Activated CD4-positive, alpha-beta T cell treated with anti-CD3 and anti-CD28 coated beads, Interleukin-2, amount 10 ng/mL, durations not matched to agents 7 days and 5 days (primary cell): ENCODE measurements around the gene RPL27. TPM values are rescaled to one million over a fixed set of nuclear protein-coding genes. Genes with fewer than 3 reads are reported as not detected.
A peak's percentile ranks its signal among the peaks of the same experiment; 100 is the strongest.
"Not testable (repeated sequence)": the region's sequence is repeated elsewhere in the genome, so short reads cannot be mapped to it uniquely, and the experiment has no call there.

Experiments used
- CTCF ChIA-PET: fragments of 350-600 bp; sonication (Branson Sonifier 250); formaldehyde crosslinking; loops from one replicate; lab custom pipeline; 2021; ENCODE audit warnings: antibody characterized with exemption; lab: Charles Lee
- POLR2A ChIA-PET: fragments of 350-600 bp; sonication (Branson Sonifier 250); formaldehyde crosslinking; loops from one replicate; lab custom pipeline; 2021; ENCODE audit warnings: antibody characterized with exemption; lab: Charles Lee
- DNase-seq: peaks from one replicate; pipeline ENCODE4 v3.0.0-alpha.2; 2020
- H3K27ac Mint-ChIP-seq: one replicate; pipeline ENCODE4 v1.8.0; 2021; ENCODE audit warnings: mild to moderate bottlenecking, moderate library complexity, mixed read lengths
- H3K27me3 Mint-ChIP-seq: one replicate; pipeline ENCODE4 v1.8.0; 2021; ENCODE audit warnings: mixed read lengths
- H3K36me3 Mint-ChIP-seq: one replicate; pipeline ENCODE4 v1.8.0; 2021; ENCODE audit warnings: low read depth, mixed read lengths
- H3K4me1 Mint-ChIP-seq: one replicate; pipeline ENCODE4 v1.8.0; 2021; ENCODE audit warnings: mixed read lengths
- H3K4me3 Mint-ChIP-seq: one replicate; pipeline ENCODE4 v1.8.0; 2021; ENCODE audit warnings: mild to moderate bottlenecking, moderate library complexity, mixed read lengths
- H3K9me3 Mint-ChIP-seq: one replicate; pipeline ENCODE4 v1.8.0; 2021; ENCODE audit warnings: mixed read lengths
- total RNA-seq, 2 experiments: library from RNA; stranded (reverse); gene quantifications; one replicate each; pipeline ENCODE4 v1.2.3, GENCODE V29; 2021

The RPL27 gene
- 1,000 to 10,000 TPM; 1,014 to 1,124 TPM for total RNA-seq

- POLR2A ChIA-PET = interaction anchor here (0.9 to 1.4 kb wide), 6 partner anchors 9 to 317 kb away, joined by 3 to 6 read pairs (median 3); partner anchors contain the start of gene IFI35
- H3K27me3 Mint-ChIP-seq = no peaks in the 10 kb centered on the region
- H3K4me3 Mint-ChIP-seq = peak within 1 kb of the TSS; percentile 89
- H3K9me3 Mint-ChIP-seq = no peaks in the 10 kb centered on the region
- peaks cover 35% of the 10 kb centered on the region for H3K4me1 Mint-ChIP-seq
- peaks cover 38% of the 10 kb centered on the region for H3K36me3 Mint-ChIP-seq
- CTCF ChIA-PET = interaction anchor here (0.6 to 2.4 kb wide), 20 partner anchors 9 to 289 kb away, joined by 3 to 19 read pairs (median 4); partner anchors contain the start of genes AOC2, BECN1, IFI35 and PTGES3L
- H3K27ac Mint-ChIP-seq = peak within 1 kb of the TSS; percentile 99
- DNase-seq = peak; percentile 99
These were observed at the start of gene RPL27 for GRCh38 chr17:42997984-42998938. RPL27 (plus strand) TSS chr17:42998419; CDS start chr17:42998751, 332 bp downstream.

GRCh38 chr17:42950044-42950783, 48.0 kb upstream of the RPL27 start:
- peak overlapping the region; percentile 28 for H3K27ac Mint-ChIP-seq
- no peak for DNase-seq
- H3K9me3 Mint-ChIP-seq = no peaks in the 10 kb centered on the region
- H3K4me1 Mint-ChIP-seq = peaks cover 7% of the 10 kb centered on the region
- no peak overlapping the region for H3K4me3 Mint-ChIP-seq
- peaks cover 28% of the 10 kb centered on the region for H3K36me3 Mint-ChIP-seq
- H3K27me3 Mint-ChIP-seq = no peaks in the 10 kb centered on the region
- ChIA-PET CTCF (interaction anchor here (0.7 kb wide), 1 partner anchor 340 kb away, joined by 3 read pairs; no protein-coding TSS in a partner anchor), POLR2A (interaction anchor here (0.7 kb wide), 1 partner anchor 9 kb away, joined by 3 read pairs; no protein-coding TSS in a partner anchor)

GRCh38 chr17:42953669-42954068, 44.5 kb upstream of the RPL27 start:
- Mint-ChIP-seq H3K4me1 (peaks cover 7% of the 10 kb centered on the region), H3K36me3 (peaks cover 42% of the 10 kb centered on the region)
- POLR2A ChIA-PET = no interaction called here

GRCh38 chr17:42964161-42964932, 33.9 kb upstream of the RPL27 start, which contains the start of gene AARSD1:
AARSD1 (minus strand) TSS chr17:42964454; CDS start chr17:42964440, 14 bp downstream.
- DNase-seq = peak; percentile 93
- peak within 1 kb of the TSS; percentile 95 for H3K27ac Mint-ChIP-seq
- peaks cover 20% of the 10 kb centered on the region for H3K4me1 Mint-ChIP-seq
- H3K4me3 Mint-ChIP-seq = peak within 1 kb of the TSS; percentile 93
- no peaks in the 10 kb centered on the region for H3K27me3 Mint-ChIP-seq
- no peaks in the 10 kb centered on the region for H3K9me3 Mint-ChIP-seq
- POLR2A ChIA-PET = interaction anchor here (0.6 to 0.7 kb wide), 2 partner anchors 168 to 575 kb away, joined by 3 read pairs; no protein-coding TSS in a partner anchor
- CTCF ChIA-PET = interaction anchor here (0.7 kb wide), 1 partner anchor 394 kb away, joined by 3 read pairs; no protein-coding TSS in a partner anchor
- H3K36me3 Mint-ChIP-seq = peaks cover 29% of the 10 kb centered on the region

More at GRCh38 chr17:42953669-42954068, 44.5 kb upstream of the RPL27 start:
- no peak overlapping the region for H3K4me3 Mint-ChIP-seq
- CTCF ChIA-PET = interaction anchor here (1.2 kb wide), 1 partner anchor 120 kb away, joined by 3 read pairs; no protein-coding TSS in a partner anchor
- DNase-seq = no peak
- no peaks in the 10 kb centered on the region for H3K9me3 Mint-ChIP-seq
- H3K27me3 Mint-ChIP-seq = no peaks in the 10 kb centered on the region
- H3K27ac Mint-ChIP-seq = no peak overlapping the region

GRCh38 chr17:42967925-42968324, 30.3 kb upstream of the RPL27 start:
- DNase-seq = no peak
- Mint-ChIP-seq H3K4me3 (no peak overlapping the region), H3K27me3 (no peaks in the 10 kb centered on the region), H3K4me1 (peaks cover 13% of the 10 kb centered on the region), H3K36me3 (peaks cover 5% of the 10 kb centered on the region), H3K27ac (no peak overlapping the region), H3K9me3 (no peaks in the 10 kb centered on the region)
- POLR2A ChIA-PET = interaction anchor here (0.6 kb wide), 1 partner anchor 232 kb away, joined by 4 read pairs; no protein-coding TSS in a partner anchor
- CTCF ChIA-PET = no interaction called here

- Mint-ChIP-seq H3K4me3 (no peak overlapping the region), H3K36me3 (peaks cover 5% of the 10 kb centered on the region), H3K4me1 (peaks cover 5% of the 10 kb centered on the region), H3K27me3 (no peaks in the 10 kb centered on the region), H3K27ac (no peak overlapping the region), H3K9me3 (no peaks in the 10 kb centered on the region)
- no peak for DNase-seq
- CTCF ChIA-PET = interaction anchor here (0.5 to 1.0 kb wide), 2 partner anchors 98 to 370 kb away, joined by 3 read pairs; no protein-coding TSS in a partner anchor
- POLR2A ChIA-PET = interaction anchor here (0.6 kb wide), 2 partner anchors 126 to 277 kb away, joined by 6 read pairs; no protein-coding TSS in a partner anchor
These were observed 29.1 kb upstream of the RPL27 start for GRCh38 chr17:42969001-42969581.

GRCh38 chr17:42971589-42971988, 26.6 kb upstream of the RPL27 start:
- H3K27ac Mint-ChIP-seq = no peak overlapping the region
- no peaks in the 10 kb centered on the region for H3K27me3 Mint-ChIP-seq
- POLR2A ChIA-PET = no interaction called here
- no peaks in the 10 kb centered on the region for H3K4me1 Mint-ChIP-seq
- H3K4me3 Mint-ChIP-seq = no peak overlapping the region
- DNase-seq = no peak
- CTCF ChIA-PET = no interaction called here
- H3K9me3 Mint-ChIP-seq = no peaks in the 10 kb centered on the region
- H3K36me3 Mint-ChIP-seq = no peaks in the 10 kb centered on the region

- POLR2A ChIA-PET, H3K9me3 Mint-ChIP-seq, H3K4me1 Mint-ChIP-seq, H3K27ac Mint-ChIP-seq, H3K27me3 Mint-ChIP-seq, CTCF ChIA-PET, H3K36me3 Mint-ChIP-seq, DNase-seq, H3K4me3 Mint-ChIP-seq: not testable (repeated sequence)
These were observed 24.9 kb upstream of the RPL27 start for GRCh38 chr17:42973323-42973722.

GRCh38 chr17:42975265-42975664, 23.0 kb upstream of the RPL27 start:
- H3K27me3 Mint-ChIP-seq = no peaks in the 10 kb centered on the region
- POLR2A ChIA-PET = no interaction called here
- no peak overlapping the region for H3K4me3 Mint-ChIP-seq
- H3K9me3 Mint-ChIP-seq = no peaks in the 10 kb centered on the region
- H3K27ac Mint-ChIP-seq = no peak overlapping the region
- H3K4me1 Mint-ChIP-seq = peaks cover 13% of the 10 kb centered on the region
- no peaks in the 10 kb centered on the region for H3K36me3 Mint-ChIP-seq
- CTCF ChIA-PET = no interaction called here
- DNase-seq = no peak

- DNase-seq, H3K4me3 Mint-ChIP-seq, H3K27ac Mint-ChIP-seq, H3K9me3 Mint-ChIP-seq, H3K36me3 Mint-ChIP-seq, POLR2A ChIA-PET, H3K27me3 Mint-ChIP-seq: not testable (repeated sequence)
- H3K4me1 Mint-ChIP-seq = peaks cover 14% of the 10 kb centered on the region
- CTCF ChIA-PET = interaction anchor here (0.8 kb wide), 1 partner anchor 22 kb away, joined by 3 read pairs; the partner anchor contains the start of gene RPL27
These were observed 22.5 kb upstream of the RPL27 start for GRCh38 chr17:42975701-42976100.

- ChIA-PET CTCF (interaction anchor here (1.7 to 2.8 kb wide), 2 partner anchors 18 to 156 kb away, joined by 4 to 13 read pairs; partner anchors contain the start of genes BECN1 and RPL27), POLR2A (no interaction called here)
- peaks cover 34% of the 10 kb centered on the region for H3K4me1 Mint-ChIP-seq
- H3K36me3 Mint-ChIP-seq = peaks cover 13% of the 10 kb centered on the region
- DNase-seq = peak; percentile 34
- no peaks in the 10 kb centered on the region for H3K9me3 Mint-ChIP-seq
- H3K27ac Mint-ChIP-seq = peak within 1 kb of the TSS; percentile 92
- H3K27me3 Mint-ChIP-seq = no peaks in the 10 kb centered on the region
- H3K4me3 Mint-ChIP-seq = peak within 1 kb of the TSS; percentile 92
These were observed 18.5 kb upstream of the RPL27 start, which contains the start of gene PTGES3L for GRCh38 chr17:42979511-42980273. PTGES3L (minus strand) TSS chr17:42980080; CDS start chr17:42980053, 27 bp downstream.
